ENCODE measurements around the gene CEP128.

Gene CEP128

DNA sequence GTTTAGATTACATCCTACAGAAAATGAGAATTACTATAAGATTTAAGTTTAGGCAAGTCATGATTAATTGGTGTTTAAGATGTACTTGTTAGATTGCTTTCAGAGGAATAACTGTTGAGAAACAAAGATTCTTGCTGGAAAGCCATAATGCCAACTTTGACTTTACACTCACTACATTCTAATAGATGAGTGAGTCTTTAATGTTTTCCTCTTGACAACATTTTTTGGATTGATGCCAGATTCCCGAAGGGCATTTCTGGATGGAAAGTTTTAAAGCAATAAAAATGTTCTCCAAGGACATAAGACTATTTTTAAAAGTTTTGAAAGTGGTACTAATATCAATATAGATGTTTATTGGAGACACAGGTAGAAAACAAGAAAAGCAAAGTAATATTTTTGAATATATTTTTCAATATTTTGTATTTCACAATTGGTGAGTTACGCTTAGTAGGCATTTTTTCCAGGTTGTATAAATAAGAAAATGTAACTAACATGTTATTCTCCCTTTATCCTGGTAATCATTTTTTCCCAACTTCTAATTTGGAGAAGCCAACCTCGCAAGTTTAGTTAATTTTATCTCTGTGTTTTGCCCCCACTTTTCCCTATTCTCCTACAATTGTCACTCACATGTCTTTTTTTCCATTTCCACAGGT lies 307.3 kb downstream of the CEP128 start:
- H2AFZ ChIP-seq (ENCODE audit: insufficient read depth, low read length, poor library complexity), result no peak overlapping the region
- H4K8ac ChIP-seq (ENCODE audit: low read depth, low read length), result no peak overlapping the region
- peaks cover 0 to 2% of the 10 kb centered on the region in 2 experiments for H3K4me1 ChIP-seq (ENCODE audit: control insufficient read depth in 1 of 2, insufficient read depth in 2 of 2, low read length in 2 of 2)
- H3K79me1 ChIP-seq (ENCODE audit: low read length), result no peaks in the 10 kb centered on the region
- H3K14ac ChIP-seq (ENCODE audit: low read length), result no peak overlapping the region
- no peak for DNase-seq
- no peak overlapping the region for H2BK12ac ChIP-seq (ENCODE audit: low read length)
- H3K18ac ChIP-seq (ENCODE audit: low read length), result no peak overlapping the region
- no peaks in the 10 kb centered on the region for H3K27me3 ChIP-seq (ENCODE audit: insufficient read depth, low read length)
- H2BK5ac ChIP-seq (ENCODE audit: low read depth, low read length, poor library complexity), result no peak overlapping the region
- H3K4me2 ChIP-seq (ENCODE audit: low read length), result no peak overlapping the region
- H3K4ac ChIP-seq (ENCODE audit: low read depth, low read length), result no peak overlapping the region
- no peak overlapping the region for H3K4me3 ChIP-seq (ENCODE audit: low read depth, low read length)
- no peak overlapping the region for H4K12ac ChIP-seq (ENCODE audit: low read depth, low read length)
- H3K27ac ChIP-seq (ENCODE audit: low read depth, low read length), result no peak overlapping the region
- H3K36me3 ChIP-seq (ENCODE audit: control insufficient read depth in 1 of 2, insufficient read depth in 2 of 2, low read length in 2 of 2), result no peaks in the 10 kb centered on the region
- no peak overlapping the region for H4K91ac ChIP-seq (ENCODE audit: low read depth, low read length)
- no peak overlapping the region for H3K9ac ChIP-seq (ENCODE audit: low read length)
- no peak overlapping the region for H3K23ac ChIP-seq (ENCODE audit: low read length)
- H2AK5ac ChIP-seq (ENCODE audit: low read length), result no peak overlapping the region
- no CpG with 5 or more reads among the region's 3 CpGs for WGBS (ENCODE audit: extremely low coverage, insufficient coverage, insufficient read length)
- no peak overlapping the region for H2BK120ac ChIP-seq (ENCODE audit: insufficient read depth, low read length, poor library complexity)
- no peaks in the 10 kb centered on the region for H3K9me3 ChIP-seq (ENCODE audit: insufficient read depth, low read depth, low read length)
- no peaks in the 10 kb centered on the region for H3K79me2 ChIP-seq (ENCODE audit: control insufficient read depth, insufficient read depth, low read length, poor library complexity)

DNA sequence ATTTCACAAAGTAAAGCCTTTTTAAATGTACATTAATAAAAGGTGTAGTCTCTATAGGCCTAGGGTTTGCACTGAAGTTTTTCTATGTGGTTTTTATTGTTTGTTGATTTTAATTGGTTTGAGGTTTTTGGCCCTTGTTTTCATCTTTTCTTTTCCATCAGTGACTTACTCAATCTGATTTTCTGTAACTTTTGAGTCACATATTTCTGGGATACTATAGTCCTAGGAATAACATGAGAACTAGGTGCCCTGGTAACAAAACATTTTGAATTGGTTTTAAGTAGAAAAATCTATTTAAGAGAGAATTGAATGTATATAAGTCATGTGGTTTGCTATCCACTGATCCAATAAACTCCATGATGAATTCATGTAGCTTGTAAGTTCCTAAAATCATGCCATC lies 311.9 kb downstream of the CEP128 start:
- Histone ChIP-seq H3K4me3 (ENCODE audit: low read depth, low read length) (no peak overlapping the region), H3K79me1 (ENCODE audit: low read length) (no peaks in the 10 kb centered on the region), H3K23ac (ENCODE audit: low read length) (no peak overlapping the region), H3K4me1 (ENCODE audit: control insufficient read depth in 1 of 2, insufficient read depth in 2 of 2, low read length in 2 of 2) (no peaks in the 10 kb centered on the region), H4K8ac (ENCODE audit: low read depth, low read length) (no peak overlapping the region), H3K4ac (ENCODE audit: low read depth, low read length) (no peak overlapping the region), H2BK120ac (ENCODE audit: insufficient read depth, low read length, poor library complexity) (no peak overlapping the region), H3K4me2 (ENCODE audit: low read length) (no peak overlapping the region), H3K9me3 (ENCODE audit: insufficient read depth, low read depth, low read length) (no peaks in the 10 kb centered on the region), H3K36me3 (ENCODE audit: control insufficient read depth in 1 of 2, insufficient read depth in 2 of 2, low read length in 2 of 2) (no peaks in the 10 kb centered on the region), H3K18ac (ENCODE audit: low read length) (no peak overlapping the region), H3K27ac (ENCODE audit: low read depth, low read length) (no peak overlapping the region), H2AK5ac (ENCODE audit: low read length) (no peak overlapping the region), H2BK12ac (ENCODE audit: low read length) (no peak overlapping the region), H3K27me3 (ENCODE audit: insufficient read depth, low read length) (no peaks in the 10 kb centered on the region), H4K91ac (ENCODE audit: low read depth, low read length) (no peak overlapping the region), H2BK5ac (ENCODE audit: low read depth, low read length, poor library complexity) (no peak overlapping the region), H2AFZ (ENCODE audit: insufficient read depth, low read length, poor library complexity) (no peak overlapping the region), H3K79me2 (ENCODE audit: control insufficient read depth, insufficient read depth, low read length, poor library complexity) (no peaks in the 10 kb centered on the region), H4K12ac (ENCODE audit: low read depth, low read length) (no peak overlapping the region), H3K9ac (ENCODE audit: low read length) (no peak overlapping the region), H3K14ac (ENCODE audit: low read length) (no peak overlapping the region)
- DNase-seq, result no peak

DNA sequence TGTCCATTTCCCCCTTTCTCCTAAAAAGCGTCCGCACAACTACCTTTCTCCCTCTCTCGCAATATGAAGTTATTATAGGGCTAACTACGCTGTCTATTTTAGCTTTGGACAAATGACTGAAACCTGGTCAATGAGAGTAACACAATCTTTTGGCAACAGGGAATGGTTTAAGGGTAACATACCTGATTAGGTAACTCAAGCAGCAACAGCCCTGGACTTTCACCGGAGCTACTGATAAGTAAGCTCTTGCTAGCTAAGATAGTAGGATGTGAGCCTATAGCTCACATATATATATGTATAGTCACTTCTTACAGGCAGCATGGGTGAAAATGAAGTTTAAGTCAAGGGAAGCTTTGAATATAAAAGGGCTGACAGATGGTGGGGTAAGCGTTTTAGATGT lies 313.0 kb downstream of the CEP128 start:
- no peak overlapping the region for H3K14ac ChIP-seq (ENCODE audit: low read length)
- H3K4me2 ChIP-seq (ENCODE audit: low read length), result no peak overlapping the region
- no peak overlapping the region for H2BK5ac ChIP-seq (ENCODE audit: low read depth, low read length, poor library complexity)
- H3K27me3 ChIP-seq (ENCODE audit: insufficient read depth, low read length), result no peaks in the 10 kb centered on the region
- no peaks in the 10 kb centered on the region for H3K9me3 ChIP-seq (ENCODE audit: insufficient read depth, low read depth, low read length)
- H3K79me2 ChIP-seq (ENCODE audit: control insufficient read depth, insufficient read depth, low read length, poor library complexity), result no peaks in the 10 kb centered on the region
- H3K23ac ChIP-seq (ENCODE audit: low read length), result no peak overlapping the region
- H3K18ac ChIP-seq (ENCODE audit: low read length), result no peak overlapping the region
- H4K91ac ChIP-seq (ENCODE audit: low read depth, low read length), result no peak overlapping the region
- no peak overlapping the region for H2BK12ac ChIP-seq (ENCODE audit: low read length)
- no peak overlapping the region for H3K9ac ChIP-seq (ENCODE audit: low read length)
- H3K36me3 ChIP-seq (ENCODE audit: control insufficient read depth in 1 of 2, insufficient read depth in 2 of 2, low read length in 2 of 2), result no peaks in the 10 kb centered on the region
- no peak for DNase-seq
- H4K12ac ChIP-seq (ENCODE audit: low read depth, low read length), result no peak overlapping the region
- H2AFZ ChIP-seq (ENCODE audit: insufficient read depth, low read length, poor library complexity), result no peak overlapping the region
- no peaks in the 10 kb centered on the region for H3K79me1 ChIP-seq (ENCODE audit: low read length)
- no peak overlapping the region for H2BK120ac ChIP-seq (ENCODE audit: insufficient read depth, low read length, poor library complexity)
- H3K4me3 ChIP-seq (ENCODE audit: low read depth, low read length), result no peak overlapping the region
- WGBS (ENCODE audit: extremely low coverage, insufficient coverage, insufficient read length), result no CpG with 5 or more reads among the region's 6 CpGs
- H2AK5ac ChIP-seq (ENCODE audit: low read length), result no peak overlapping the region
- H4K8ac ChIP-seq (ENCODE audit: low read depth, low read length), result no peak overlapping the region
- H3K4ac ChIP-seq (ENCODE audit: low read depth, low read length), result no peak overlapping the region
- no peak overlapping the region for H3K27ac ChIP-seq (ENCODE audit: low read depth, low read length)
- H3K4me1 ChIP-seq (ENCODE audit: control insufficient read depth in 1 of 2, insufficient read depth in 2 of 2, low read length in 2 of 2), result no peaks in the 10 kb centered on the region

DNA sequence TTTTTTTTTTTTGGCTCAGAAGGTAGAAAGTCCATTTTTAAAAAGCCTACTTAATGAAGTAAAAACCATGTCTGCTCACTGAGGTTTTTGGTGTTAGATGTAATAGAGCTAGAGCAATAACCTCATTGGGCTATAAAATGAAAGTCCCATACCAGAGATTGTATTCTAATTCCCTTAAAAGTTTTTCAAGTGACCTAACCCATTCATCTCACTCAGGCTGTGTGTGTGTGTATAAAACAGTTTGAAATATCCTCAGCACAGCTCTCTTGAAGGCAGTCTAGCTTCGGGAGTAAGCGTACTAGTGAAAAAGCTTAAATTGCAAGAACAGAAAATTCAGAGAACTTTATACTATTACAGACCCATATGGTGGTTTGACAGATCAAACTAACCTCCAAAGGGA lies 313.8 kb downstream of the CEP128 start:
- H3K9ac ChIP-seq (ENCODE audit: low read length), result no peak overlapping the region
- H3K4me3 ChIP-seq (ENCODE audit: low read depth, low read length), result no peak overlapping the region
- no peak overlapping the region for H3K27ac ChIP-seq (ENCODE audit: low read depth, low read length)
- no peak overlapping the region for H2BK5ac ChIP-seq (ENCODE audit: low read depth, low read length, poor library complexity)
- H4K8ac ChIP-seq (ENCODE audit: low read depth, low read length), result no peak overlapping the region
- no peak overlapping the region for H3K4me2 ChIP-seq (ENCODE audit: low read length)
- WGBS (ENCODE audit: extremely low coverage, insufficient coverage, insufficient read length), result no CpG with 5 or more reads among the region's 2 CpGs
- H3K4me1 ChIP-seq (ENCODE audit: control insufficient read depth in 1 of 2, insufficient read depth in 2 of 2, low read length in 2 of 2), result no peaks in the 10 kb centered on the region
- no peak overlapping the region for H3K23ac ChIP-seq (ENCODE audit: low read length)
- no peak overlapping the region for H2AK5ac ChIP-seq (ENCODE audit: low read length)
- H4K12ac ChIP-seq (ENCODE audit: low read depth, low read length), result no peak overlapping the region
- H3K18ac ChIP-seq (ENCODE audit: low read length), result no peak overlapping the region
- H3K14ac ChIP-seq (ENCODE audit: low read length), result no peak overlapping the region
- H3K79me2 ChIP-seq (ENCODE audit: control insufficient read depth, insufficient read depth, low read length, poor library complexity), result no peaks in the 10 kb centered on the region
- no peak overlapping the region for H3K4ac ChIP-seq (ENCODE audit: low read depth, low read length)
- no peak overlapping the region for H2BK12ac ChIP-seq (ENCODE audit: low read length)
- H2BK120ac ChIP-seq (ENCODE audit: insufficient read depth, low read length, poor library complexity), result no peak overlapping the region
- H3K27me3 ChIP-seq (ENCODE audit: insufficient read depth, low read length), result no peaks in the 10 kb centered on the region
- H2AFZ ChIP-seq (ENCODE audit: insufficient read depth, low read length, poor library complexity), result no peak overlapping the region
- H4K91ac ChIP-seq (ENCODE audit: low read depth, low read length), result no peak overlapping the region
- no peak for DNase-seq
- no peaks in the 10 kb centered on the region for H3K9me3 ChIP-seq (ENCODE audit: insufficient read depth, low read depth, low read length)
- H3K79me1 ChIP-seq (ENCODE audit: low read length), result no peaks in the 10 kb centered on the region
- H3K36me3 ChIP-seq (ENCODE audit: control insufficient read depth in 1 of 2, insufficient read depth in 2 of 2, low read length in 2 of 2), result no peaks in the 10 kb centered on the region
